Calu3 (cell line): Measurements from ENCODE around the gene GNB2. TPM values are rescaled to one million over a fixed set of nuclear protein-coding genes. Genes with fewer than 3 reads are reported as not detected.
A peak's percentile ranks its signal among the peaks of the same experiment; 100 is the strongest.

Experiments used
- BruUV-seq: library from RNA; stranded (reverse); fragments of 400-500 nt; replicated peaks from 2 replicates; lab custom pipeline; 2021; lab: Mats Ljungman, UMichigan
- CTCF ChIA-PET: fragments of 300-600 bp; sonication (Branson Sonifier 250); formaldehyde crosslinking; loops from one replicate; lab custom pipeline; 2022; ENCODE audit warnings: antibody characterized with exemption; lab: Charles Lee
- DNase-seq: peaks from one replicate; pipeline ENCODE4 v3.0.0; 2022
- H3K27ac Mint-ChIP-seq: one replicate; pipeline ENCODE4 v1.8.0; 2022; ENCODE audit warnings: mixed read lengths; ENCODE audit not compliant: unreplicated experiment
- H3K27me3 Mint-ChIP-seq: one replicate; pipeline ENCODE4 v1.8.0; 2022; ENCODE audit warnings: mixed read lengths; ENCODE audit not compliant: unreplicated experiment
- H3K36me3 Mint-ChIP-seq: one replicate; pipeline ENCODE4 v1.8.0; 2022; ENCODE audit warnings: mild to moderate bottlenecking, moderate library complexity, mixed read lengths; ENCODE audit not compliant: insufficient read depth, unreplicated experiment
- H3K4me1 Mint-ChIP-seq: one replicate; pipeline ENCODE4 v1.8.0; 2022; ENCODE audit warnings: mild to moderate bottlenecking, low read depth, mixed read lengths; ENCODE audit not compliant: unreplicated experiment
- H3K4me3 Mint-ChIP-seq: one replicate; pipeline ENCODE4 v1.8.0; 2022; ENCODE audit warnings: mild to moderate bottlenecking, low read depth, moderate library complexity, mixed read lengths; ENCODE audit not compliant: unreplicated experiment
- H3K9me3 Mint-ChIP-seq: one replicate; pipeline ENCODE4 v1.8.0; 2022; ENCODE audit warnings: low read depth, mixed read lengths; ENCODE audit not compliant: unreplicated experiment
- intact Hi-C: fragments of 100-400 bp; cut with micrococcal nuclease; formaldehyde crosslinking; loops from one replicate; pipeline ENCODE4 v1.10.0; 2022; ENCODE audit not compliant: unreplicated experiment
- total RNA-seq: library from RNA; stranded (reverse); gene quantifications from 2 replicates; pipeline ENCODE4 v1.2.3, GENCODE V29; 2022
- TF ChIP-seq, protein P1 (sequence below): fragments of 200-600 bp; IDR thresholded peaks from one replicate; pipeline ENCODE4 v1.8.0; 2022; ENCODE audit warnings: antibody characterized with exemption; ENCODE audit not compliant: unreplicated experiment

Gene GNB2
- total RNA-seq, 1 experiment from 2014 or later, result 134 TPM

DNA sequence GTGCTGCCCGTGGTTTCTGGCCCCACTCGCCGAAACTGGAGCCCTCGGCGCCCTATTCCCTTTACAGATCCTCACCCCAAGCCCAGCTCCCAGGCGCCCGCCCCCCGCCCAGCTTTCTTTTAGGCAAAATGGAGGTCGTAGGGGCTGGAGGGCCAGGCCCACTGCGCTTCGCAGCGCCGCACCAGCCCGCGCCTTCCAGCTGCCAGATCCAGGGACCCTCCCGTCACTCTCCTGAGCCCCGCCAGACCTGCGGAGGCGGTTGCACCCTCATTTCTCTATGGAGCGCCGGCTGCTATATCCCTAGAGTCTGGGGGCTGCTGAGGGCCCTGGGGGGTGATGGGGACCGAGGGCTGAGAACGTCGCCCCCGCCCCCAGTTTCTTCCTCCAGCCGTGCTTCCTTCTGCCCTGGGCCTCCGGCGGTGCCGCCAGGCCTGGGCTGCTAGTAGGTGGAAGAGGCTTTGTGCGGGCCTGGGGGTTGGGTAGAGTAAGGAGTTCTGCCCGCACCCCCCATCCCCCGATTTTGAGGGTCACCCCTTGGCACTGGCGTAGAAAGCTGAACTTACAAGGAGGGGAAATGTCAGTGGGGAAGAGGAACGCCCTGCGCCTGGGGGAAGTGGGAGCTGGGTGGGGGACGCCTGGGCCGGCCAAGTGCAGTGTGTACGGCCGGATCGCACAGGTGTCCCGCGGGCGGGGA is 1.0 kb downstream of the GNB2 start:
- intact Hi-C loops, result no loop called here
- DNase-seq, result no peak

GRCh38 chr7:100675105-100675451 is 1.5 kb downstream of the GNB2 start:
- Mint-ChIP-seq H3K4me1 (no peaks in the 10 kb centered on the region), H3K27ac (peak overlapping the region; percentile 90), H3K9me3 (no peaks in the 10 kb centered on the region), H3K4me3 (peak overlapping the region; percentile 93), H3K27me3 (peaks cover 13% of the 10 kb centered on the region), H3K36me3 (peaks cover 52% of the 10 kb centered on the region)
- TF ChIP-seq, protein P1, sequence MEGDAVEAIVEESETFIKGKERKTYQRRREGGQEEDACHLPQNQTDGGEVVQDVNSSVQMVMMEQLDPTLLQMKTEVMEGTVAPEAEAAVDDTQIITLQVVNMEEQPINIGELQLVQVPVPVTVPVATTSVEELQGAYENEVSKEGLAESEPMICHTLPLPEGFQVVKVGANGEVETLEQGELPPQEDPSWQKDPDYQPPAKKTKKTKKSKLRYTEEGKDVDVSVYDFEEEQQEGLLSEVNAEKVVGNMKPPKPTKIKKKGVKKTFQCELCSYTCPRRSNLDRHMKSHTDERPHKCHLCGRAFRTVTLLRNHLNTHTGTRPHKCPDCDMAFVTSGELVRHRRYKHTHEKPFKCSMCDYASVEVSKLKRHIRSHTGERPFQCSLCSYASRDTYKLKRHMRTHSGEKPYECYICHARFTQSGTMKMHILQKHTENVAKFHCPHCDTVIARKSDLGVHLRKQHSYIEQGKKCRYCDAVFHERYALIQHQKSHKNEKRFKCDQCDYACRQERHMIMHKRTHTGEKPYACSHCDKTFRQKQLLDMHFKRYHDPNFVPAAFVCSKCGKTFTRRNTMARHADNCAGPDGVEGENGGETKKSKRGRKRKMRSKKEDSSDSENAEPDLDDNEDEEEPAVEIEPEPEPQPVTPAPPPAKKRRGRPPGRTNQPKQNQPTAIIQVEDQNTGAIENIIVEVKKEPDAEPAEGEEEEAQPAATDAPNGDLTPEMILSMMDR, result no peak
- intact Hi-C loops, result no loop called here
- no peak for DNase-seq
- BruUV-seq, result no TSS peak
- CTCF ChIA-PET, result no interaction called here

More for the DNA sequence above, 1.0 kb downstream of the GNB2 start:
- Mint-ChIP-seq H3K4me3 (peak overlapping the region; percentile 93), H3K27ac (peak overlapping the region; percentile 90), H3K36me3 (peaks cover 48% of the 10 kb centered on the region), H3K27me3 (peaks cover 13% of the 10 kb centered on the region), H3K4me1 (no peaks in the 10 kb centered on the region), H3K9me3 (no peaks in the 10 kb centered on the region)
- CTCF ChIA-PET, result no interaction called here
- TF ChIP-seq, protein P1, result no peak
- BruUV-seq, result TSS peak; percentile 16

- peak; percentile 33 for DNase-seq
- TF ChIP-seq, protein P1, result no peak
- H3K27ac Mint-ChIP-seq, result no peak overlapping the region
- CTCF ChIA-PET, result interaction anchor here (0.7 kb wide), 1 partner anchor 211 kb away, joined by 3 read pairs; no protein-coding TSS in a partner anchor
- no peaks in the 10 kb centered on the region for H3K9me3 Mint-ChIP-seq
- H3K27me3 Mint-ChIP-seq, result peaks cover 12% of the 10 kb centered on the region
- H3K4me3 Mint-ChIP-seq, result peak overlapping the region; percentile 93
- H3K4me1 Mint-ChIP-seq, result no peaks in the 10 kb centered on the region
- no TSS peak for BruUV-seq
- peaks cover 57% of the 10 kb centered on the region for H3K36me3 Mint-ChIP-seq
- intact Hi-C loops, result no loop called here
These were observed 2.2 kb downstream of the GNB2 start for GRCh38 chr7:100675581-100676350.

GRCh38 chr7:100676501-100677306 is 3.2 kb downstream of the GNB2 start:
- peaks cover 3% of the 10 kb centered on the region for H3K27me3 Mint-ChIP-seq
- no peaks in the 10 kb centered on the region for H3K9me3 Mint-ChIP-seq
- CTCF ChIA-PET, result interaction anchor here (0.6 to 0.7 kb wide), 3 partner anchors 178 to 329 kb away, joined by 3 to 4 read pairs (median 3); no protein-coding TSS in a partner anchor
- intact Hi-C loops, result no loop called here
- peak overlapping the region; percentile 93 for H3K4me3 Mint-ChIP-seq
- H3K4me1 Mint-ChIP-seq, result no peaks in the 10 kb centered on the region
- BruUV-seq, result no TSS peak
- TF ChIP-seq, protein P1, result no peak
- no peak for DNase-seq
- H3K36me3 Mint-ChIP-seq, result peaks cover 66% of the 10 kb centered on the region
- H3K27ac Mint-ChIP-seq, result no peak overlapping the region
